Kidney tubule cell (primary cell): ENCODE results near the gene RBKS.
"Not testable (repeated sequence)": the region's sequence is repeated elsewhere in the genome, so short reads cannot be mapped to it uniquely, and the experiment has no call there.

ENCODE experiments used
- DNase-seq: peaks from one replicate; pipeline ENCODE4 v3.0.0-alpha.2; 2018; ENCODE audit warnings: low spot score

The RBKS gene

DNA sequence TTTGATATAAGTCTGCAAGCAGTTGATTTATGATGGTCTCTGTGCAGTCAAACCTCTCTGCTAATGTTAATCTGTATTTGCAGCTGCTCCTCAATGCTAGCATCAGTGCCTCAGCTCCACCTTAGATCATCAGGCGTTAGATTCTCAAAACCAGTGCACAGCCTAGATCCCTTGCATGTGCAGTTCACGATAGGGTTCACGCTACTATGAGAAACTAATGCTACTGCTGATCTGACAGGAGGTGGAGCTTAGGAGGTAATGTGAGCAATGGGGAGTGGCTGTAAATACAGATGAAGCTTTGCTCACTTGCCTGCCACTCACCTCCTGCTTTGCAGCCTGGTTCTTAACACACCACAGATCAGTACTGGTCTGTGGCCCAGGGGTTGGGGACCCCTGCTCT lies 18.4 kb downstream of the RBKS start:
- DNase-seq, result no peak

DNA sequence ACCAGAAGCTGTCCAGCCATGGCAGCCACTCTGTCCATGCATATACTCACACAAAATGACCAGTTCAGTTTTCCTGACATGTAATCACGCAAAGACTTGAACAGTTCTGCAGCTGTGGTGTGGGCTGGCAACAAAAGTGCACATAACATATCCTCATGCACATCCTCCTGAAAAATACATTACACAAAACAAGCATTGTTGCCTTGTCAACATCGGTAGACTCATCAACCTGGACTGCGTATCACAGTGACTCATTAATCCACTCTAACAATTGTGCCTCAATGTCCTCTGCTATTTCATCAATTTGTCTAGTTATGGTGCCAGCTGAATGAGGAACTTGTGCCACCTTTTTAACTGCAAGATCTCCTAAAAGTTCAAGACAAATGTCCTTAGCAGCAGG lies 19.5 kb downstream of the RBKS start:
- DNase-seq, result peak; percentile 68

DNA sequence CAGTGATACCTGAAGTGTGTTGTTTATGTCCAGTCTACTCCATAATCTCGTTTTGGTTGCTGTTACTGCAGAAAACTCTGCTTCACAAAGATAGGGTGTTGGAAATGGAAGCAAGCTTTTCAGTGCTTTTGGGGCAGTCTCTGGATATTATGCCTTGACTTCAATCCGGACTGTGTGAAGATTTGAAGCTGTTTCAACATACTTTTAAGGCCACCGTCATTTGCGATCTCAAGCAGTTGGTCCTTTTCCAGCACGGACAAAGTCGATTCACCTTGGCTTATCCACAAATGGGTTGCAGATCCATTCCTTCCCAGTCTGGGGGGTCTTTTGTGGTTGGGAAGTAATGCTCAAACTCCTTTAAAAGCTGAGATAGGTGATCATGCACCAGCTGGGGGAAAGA lies 20.4 kb downstream of the RBKS start:
- DNase-seq, result no peak

DNA sequence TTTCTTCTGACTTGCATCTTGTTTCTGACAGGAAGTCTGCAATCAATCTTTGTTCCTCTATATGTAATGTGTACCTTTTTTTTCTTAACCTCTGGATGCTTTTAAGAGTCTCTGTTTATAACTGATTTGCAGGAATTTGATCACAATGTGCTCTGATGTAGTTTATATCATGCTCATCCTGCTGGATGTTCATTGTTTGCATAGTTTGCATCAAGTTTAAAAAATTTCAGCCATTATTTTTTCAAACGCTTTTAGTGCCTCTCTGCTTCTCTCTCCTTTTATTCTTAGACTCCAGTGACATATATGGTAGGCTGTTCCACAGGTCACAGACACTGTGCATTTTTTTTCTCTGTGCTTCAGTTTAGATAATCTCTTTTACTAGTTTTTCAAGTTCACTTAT lies 23.9 kb downstream of the RBKS start:
- DNase-seq, result no peak

DNA sequence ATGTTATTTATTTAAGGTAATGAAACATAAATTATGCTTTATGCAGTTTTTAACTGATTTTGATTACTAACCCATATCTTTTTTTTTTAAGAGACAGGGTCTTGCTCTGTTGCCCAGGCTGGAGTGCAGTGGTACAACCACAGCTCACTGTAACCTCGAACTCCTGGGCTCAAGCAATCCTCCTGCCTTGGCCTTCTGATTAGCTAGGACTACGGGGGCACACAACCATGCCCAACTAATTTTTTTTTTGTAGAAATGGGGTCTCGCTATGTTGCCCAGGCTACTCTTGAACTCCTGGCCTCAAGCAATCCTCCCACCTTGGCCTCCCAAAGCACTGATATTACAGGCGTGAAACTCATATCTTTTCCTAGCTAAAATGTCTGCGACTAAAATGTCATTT lies 26.2 kb downstream of the RBKS start:
- not testable (repeated sequence) for DNase-seq

DNA sequence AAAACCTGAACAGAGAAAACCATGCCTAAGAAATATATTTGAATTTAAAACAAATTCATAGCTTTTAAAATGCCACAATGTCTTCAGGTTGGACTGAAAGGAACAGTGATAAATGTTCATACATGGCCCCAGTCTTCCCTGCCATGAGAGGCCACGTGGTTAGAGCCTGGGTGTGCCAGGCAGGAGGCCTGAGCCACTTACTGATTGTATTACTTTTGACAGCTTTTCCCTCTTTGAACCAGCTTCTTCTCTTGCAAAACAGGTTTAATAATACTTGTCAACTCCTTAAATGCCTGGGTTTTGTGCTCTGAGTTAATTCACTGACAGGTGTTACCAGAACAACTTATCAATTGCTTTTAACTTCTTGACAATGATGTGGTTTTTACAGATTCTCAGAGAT lies 27.0 kb downstream of the RBKS start:
- no peak for DNase-seq

DNA sequence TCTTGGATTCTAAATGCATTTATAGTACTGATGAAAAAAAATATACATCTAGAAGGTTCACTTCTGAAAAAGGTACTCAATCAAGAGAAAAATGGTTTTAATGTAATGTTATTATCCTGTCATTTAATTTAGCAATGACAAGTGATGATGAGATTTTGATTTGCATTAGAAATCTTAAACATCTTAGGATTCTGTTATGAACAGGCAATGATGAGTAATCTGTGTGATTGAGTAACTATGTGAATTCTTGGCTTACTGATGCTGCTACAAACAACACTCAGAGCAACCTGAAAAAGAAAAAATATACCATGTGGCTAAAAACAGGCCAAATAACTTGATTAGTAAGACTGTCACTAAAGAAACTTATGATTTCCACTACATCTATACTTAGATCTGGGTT lies 30.1 kb downstream of the RBKS start:
- peak; percentile 68 for DNase-seq

DNA sequence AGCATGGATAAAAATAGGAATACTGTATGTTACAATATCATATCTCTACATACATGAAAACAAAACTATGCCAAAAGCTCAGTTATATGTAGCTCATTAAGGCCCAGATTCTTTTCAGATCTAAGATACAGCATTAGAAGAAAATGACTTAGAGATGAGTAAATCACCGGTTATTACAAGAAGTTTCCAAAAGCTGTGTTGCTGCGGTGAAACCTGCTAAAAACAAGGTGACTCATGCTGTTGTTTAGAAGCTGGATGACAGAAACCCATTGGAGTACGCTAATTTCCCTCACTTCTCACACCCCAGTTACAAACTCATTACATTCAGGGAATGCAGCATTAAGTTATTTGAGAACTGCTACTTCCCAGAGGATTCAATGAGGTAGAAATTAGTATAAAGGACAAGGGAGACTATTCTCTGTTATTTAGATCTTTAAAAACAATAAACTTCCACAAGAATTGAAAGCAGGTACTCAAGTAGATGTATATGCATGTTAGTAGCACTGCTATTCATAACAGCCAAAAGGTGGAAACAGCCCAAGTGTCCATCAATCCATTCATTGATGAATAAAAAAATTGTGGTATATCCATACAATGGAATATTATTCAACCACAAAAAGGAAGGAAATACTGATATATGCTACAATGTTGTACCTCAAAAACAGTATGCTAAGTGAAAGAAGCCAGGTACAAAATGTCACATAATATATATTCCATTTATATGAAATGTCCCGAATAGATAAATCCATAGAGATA lies 32.6 kb downstream of the RBKS start:
- DNase-seq, result peak; percentile 86

DNA sequence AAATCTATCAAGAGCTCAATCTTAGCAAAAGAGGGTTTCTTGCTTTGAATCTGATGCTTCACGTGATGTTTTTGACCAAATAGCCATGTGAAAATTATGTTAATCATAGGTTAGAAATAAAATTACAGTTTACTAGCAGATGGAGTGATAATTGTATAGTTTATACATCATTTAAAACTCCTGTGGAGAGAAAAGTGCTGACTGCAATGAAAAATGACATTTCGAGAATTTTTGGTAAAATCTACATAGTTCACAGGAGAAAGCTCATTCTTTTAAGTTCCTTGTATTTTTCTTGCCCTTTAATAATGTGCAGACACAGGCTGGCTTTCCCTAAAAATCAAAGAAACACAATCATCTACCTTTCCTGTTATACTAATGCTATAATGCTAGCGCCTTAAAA lies 33.2 kb downstream of the RBKS start:
- no peak for DNase-seq

DNA sequence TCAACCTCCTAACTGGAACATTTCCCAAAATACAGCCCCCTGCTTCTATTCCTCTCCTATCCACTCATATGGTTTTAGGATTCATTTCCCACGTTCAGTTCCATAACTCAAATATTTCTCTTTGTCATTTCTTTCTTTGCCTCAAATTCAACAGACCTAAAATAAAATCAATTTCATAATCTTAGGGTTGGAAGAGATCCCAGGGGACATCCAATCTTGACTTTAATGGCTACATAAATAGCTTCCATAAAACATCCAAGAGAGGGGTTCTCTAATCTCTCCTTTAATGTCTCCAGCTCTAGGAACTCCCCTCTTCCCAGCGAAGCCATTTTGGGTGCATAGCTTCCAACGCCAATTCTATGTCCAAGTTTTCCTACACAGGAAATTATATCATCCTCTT lies 33.8 kb downstream of the RBKS start:
- no peak for DNase-seq

DNA sequence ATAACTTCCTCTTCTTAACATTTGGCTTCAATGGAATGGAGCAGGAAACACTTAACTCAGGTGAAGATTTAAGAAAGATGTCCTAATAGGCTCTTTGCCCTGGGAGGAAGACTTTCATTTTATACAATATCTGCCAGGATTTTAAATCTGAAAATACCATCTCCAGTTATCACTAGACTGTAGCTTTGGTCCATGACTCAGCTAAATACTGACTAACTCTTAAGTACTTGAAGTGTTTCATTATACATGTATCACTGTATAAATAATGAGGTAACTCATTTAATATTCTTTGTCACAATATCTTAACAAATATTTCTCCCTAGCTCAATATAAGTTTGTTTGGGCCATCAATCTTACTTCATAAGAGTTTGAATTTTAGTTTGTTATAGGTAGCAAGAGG lies 34.7 kb downstream of the RBKS start:
- DNase-seq, result peak; percentile 83

DNA sequence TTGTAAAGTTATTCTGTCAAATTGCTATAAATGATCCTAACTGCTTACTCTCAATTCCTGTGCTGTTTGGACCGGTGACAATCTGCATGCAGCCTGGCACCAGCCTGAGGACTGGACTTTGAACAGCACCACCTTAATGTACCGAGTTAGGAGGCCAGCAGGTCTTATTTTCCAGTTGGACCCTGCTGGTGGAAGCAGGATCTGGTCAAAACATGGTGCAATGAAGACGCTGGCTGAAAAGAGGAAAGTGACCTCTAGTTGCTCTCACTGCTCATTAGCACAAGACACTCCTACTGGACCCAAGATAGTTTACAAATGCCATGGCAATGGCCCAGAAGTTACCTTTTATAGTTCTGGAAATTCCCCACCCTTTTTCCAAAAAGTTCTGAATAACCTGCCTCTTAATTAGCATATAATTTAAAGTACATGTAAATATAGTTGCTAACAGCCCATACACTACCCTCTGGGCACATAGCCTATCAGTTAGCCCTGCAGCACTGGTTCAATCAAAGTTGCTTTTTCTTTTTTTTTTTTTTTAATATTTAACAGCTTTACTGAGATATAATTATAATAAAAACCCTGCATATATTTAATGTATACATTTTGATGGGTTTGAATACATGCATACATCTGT lies 35.8 kb downstream of the RBKS start:
- peak; percentile 41 for DNase-seq

DNA sequence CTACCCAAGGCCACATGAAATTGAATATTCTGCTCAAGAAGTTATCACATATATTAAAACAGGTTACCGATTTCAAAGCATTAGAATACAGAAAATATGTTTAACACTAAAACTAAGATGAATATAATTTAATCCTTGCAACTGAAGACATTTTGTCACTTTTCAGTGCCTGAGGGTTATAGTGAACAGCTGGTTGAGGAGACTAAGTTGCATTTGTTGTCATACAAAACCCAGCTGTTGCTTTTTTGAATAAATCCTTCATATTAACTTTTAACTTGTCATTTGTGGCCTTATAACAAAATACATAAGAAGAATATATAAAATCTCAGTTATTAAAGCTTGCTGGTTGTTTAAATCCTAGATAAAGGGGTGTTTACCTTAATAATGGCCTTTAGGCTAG lies 37.5 kb downstream of the RBKS start:
- no peak for DNase-seq

DNA sequence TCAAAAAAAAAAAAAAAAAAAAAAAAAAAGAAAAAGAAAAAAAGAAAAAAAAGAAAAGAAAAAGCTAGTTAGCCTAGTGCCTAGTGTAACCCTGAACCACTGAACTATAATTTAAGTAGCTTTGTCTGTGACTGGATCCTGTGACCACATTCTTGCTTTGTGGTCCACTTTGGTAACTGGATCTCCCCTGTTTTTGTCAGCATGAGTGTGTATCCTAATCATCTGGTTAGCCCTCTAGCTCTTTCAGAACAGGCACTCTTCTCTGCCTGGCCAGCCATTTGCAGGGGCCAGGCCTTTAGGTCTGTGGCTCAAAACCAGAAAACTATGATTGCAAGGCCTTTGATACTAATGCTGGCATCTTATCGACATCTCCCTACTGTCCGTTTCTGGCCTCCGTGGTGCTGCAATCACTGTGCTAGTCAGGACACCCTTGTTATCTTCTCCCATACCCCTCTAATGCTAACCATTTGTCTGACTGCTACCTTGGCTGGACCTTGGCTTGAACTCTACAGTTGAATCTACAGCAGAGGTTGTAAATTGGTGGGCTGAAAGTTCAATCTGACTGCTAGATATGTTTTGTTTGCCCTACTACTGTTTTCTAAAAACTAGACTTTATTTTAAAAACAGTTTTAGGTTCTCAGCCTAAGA lies 40.5 kb downstream of the RBKS start:
- DNase-seq, result no peak

DNA sequence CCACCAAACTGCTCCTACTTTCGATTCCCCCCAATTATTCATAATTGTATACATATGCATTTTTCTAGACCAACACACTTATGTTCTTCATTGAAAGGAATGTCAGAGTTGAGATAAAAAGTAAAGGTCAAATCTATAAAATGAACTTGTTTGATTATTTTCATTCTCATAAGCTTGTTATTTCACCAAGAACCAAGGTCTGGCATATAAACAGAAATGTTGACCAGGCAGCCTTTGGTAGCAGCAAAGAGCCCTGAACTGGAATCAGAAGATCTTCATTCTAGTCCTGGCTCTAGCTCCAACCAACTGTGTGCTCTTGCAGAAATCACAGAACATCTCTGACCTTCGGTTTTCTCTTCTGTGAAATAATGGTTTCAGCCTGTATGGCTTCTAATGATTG lies 42.9 kb downstream of the RBKS start:
- DNase-seq, result no peak

DNA sequence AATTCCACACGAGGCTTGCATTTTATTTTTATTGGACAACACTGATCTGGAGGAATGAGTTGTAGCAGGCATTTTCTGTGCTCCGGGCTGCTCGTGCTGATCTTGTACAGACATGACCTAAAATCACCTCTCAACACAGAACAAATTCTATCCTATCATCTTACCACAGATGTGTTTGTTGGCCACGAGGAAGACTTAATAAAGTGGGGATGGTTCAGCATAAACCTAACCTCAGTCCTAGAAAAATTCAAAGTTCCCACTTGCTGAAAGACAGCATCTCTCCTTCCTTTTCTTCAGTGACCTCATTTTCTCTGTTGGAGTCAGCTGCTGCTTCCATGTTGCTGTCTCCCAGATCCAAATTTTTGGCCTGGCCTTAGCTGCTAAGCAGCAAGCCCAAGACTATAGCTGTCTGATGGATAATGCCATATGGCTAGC lies 45.3 kb downstream of the RBKS start:
- no peak for DNase-seq

DNA sequence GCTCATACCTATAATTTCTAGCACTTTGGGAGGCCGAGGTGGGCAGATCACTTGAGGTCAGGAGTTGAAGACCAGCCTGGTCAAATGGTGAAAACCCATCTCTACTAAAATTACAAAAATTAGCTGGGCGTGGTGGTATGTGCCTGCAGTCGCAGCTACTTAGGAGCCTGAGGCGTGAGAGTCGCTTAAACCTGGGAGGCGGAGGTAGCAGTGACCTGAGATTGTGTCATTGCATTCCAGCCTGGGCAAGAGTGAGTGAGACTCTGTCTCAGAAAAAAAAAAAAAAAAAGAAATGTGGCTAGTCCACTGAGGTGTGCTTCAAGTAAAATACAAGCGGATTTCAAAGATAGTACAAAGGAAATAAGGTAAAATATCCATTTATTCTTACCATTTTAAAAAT lies 46.2 kb downstream of the RBKS start:
- peak; percentile 78 for DNase-seq

DNA sequence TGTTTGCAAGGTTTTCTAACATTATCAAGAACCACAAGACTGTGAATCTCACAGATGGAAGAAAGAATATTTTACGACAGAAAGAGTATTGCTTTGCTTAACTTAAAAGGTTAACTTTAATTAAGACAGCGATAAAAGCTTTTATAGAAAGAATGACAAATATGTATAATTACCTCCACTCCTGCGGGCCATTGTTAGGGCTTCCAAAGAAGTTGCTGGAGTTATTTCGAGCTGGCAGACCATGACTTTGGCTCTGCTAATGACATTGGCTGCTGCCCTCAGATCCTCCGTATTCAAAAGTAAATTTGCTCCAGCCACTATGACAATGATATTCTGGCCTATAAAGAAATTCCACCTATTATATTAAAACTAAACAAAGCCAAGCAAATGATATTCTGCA lies 47.3 kb downstream of the RBKS start:
- no peak for DNase-seq

DNA sequence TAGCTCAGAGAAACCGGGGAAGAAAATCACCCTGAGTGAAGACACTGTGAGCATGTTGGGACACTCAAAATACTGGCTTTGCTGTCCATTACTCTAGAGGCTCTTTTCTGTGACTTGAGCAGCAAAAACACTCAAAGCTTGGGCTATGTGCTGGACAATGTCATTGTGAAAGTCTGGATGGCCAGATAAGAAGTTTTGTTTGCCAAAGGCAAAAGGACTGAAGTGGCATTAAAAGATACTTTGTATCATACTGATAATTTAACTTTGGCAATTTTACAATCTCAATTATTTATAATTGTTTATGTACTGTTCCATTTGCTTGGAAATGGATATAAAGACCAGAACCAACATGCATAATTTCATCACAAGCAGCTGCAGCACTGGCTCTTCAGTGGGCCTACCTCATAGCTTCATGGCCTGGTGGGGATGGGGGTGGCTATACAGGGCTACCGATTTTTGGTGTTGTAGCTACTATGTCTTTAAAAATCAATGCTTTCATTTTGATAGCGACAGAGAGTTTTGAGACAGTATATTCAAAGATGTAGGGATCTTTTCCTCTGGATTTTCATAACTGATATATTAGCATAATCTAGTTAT lies 51.1 kb downstream of the RBKS start:
- DNase-seq, result no peak

DNA sequence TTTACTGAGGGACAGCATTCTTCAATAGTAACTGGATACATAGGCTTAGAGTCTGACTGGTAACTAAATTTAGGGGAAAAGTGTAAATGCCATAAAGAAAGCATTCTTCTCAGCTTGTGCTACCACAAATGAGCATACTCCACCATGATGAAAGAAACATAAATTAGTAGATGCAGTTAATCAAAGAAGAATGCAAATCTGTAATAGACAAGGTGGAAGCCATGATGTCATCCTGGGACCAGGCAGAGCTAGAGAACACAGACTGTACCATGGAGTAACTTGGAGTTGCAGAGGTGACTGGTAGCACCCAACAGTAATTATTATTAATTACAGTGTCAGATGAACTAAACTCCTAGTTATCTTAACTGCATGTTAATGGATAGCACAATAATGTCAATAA lies 51.7 kb downstream of the RBKS start:
- no peak for DNase-seq

DNA sequence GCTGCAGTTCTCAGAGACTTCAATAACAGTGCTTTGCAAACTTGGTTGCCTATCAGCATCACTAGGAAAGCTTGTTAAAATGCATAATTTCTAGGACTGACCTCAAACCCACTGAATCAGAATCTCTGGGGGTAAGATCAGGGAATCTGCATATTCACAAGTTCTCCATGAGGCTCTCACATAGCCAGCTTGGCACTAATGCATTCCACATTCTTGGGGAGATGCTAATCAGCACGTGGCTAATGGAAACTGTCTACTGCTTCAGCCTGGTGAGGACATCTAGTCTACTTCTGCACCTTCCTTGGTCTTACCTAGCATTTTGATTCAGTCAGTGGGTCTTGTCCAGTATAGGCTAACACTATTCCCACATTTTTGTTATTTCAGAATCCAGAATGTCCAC lies 56.3 kb downstream of the RBKS start:
- DNase-seq, result peak; percentile 83

DNA sequence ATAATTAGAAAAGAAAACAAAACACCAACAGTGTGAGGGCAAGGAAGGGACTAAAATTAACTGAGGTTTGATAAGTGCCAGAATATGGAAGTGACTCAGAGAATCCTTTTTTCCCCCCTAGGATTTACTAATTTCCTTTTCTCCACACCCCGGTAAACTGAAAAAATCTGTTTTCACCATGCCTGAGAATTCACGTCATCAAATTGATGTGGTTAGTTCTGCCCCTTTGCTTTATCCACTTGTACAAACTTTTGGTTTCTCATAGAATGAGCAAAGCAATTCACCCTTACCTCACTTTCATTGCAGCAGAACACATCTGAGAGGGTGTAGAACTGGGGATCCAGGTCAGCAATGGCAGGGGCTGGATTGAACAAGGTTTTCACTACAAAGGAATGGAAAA lies 57.8 kb downstream of the RBKS start:
- peak; percentile 96 for DNase-seq
